ENCODE results near the gene DBH.

Gene DBH

GRCh38 chr9:133703591-133704399 is 67.6 kb downstream of the DBH start:
- peak in 2 of 5 donors; percentile 3 to 10 for DNase-seq

DNA sequence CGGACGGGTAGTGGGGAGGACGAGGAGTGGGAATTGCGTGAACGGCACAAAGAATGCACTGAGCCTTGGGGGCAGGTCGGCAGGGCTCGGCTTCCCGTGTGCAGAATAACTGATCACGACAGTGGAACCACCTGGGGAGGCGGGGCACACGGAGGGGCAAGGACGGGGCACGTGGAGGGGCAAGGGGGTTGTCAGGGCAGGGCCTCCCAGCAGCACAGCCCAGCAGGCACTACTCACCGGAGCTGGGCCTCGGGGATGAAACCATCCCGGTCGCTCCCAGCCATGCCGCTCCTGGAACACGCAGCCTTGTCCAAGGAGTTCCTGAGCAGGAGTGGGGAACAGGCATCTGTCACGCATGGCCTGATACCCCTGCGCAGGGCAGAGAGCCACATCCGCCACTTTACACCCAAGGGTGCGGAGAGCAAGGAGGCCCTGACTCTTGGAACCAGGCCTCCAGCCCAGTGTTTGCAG is 68.6 kb downstream of the DBH start:
- peak in 2 of 5 donors; percentile 1 to 10 for DNase-seq

DNA sequence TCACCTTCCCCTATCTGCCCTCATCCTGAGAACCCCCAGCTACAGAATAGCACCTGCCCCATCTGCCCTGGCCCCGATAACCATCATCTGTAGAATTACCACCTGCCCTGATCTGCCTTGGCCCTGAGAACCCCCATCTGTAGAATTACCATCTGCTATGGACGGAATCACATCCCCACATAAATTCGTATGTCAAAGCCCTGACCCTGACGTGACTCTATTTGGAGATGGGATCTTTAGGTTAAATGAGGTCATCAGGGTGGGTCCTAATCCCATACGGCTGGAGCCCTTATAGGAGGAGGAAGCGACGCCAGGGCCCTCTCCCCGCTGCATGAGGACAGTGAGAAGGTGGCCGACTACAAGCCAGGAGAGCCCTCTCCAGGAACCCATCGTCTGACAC is 69.4 kb downstream of the DBH start:
- DNase-seq = no peak

DNA sequence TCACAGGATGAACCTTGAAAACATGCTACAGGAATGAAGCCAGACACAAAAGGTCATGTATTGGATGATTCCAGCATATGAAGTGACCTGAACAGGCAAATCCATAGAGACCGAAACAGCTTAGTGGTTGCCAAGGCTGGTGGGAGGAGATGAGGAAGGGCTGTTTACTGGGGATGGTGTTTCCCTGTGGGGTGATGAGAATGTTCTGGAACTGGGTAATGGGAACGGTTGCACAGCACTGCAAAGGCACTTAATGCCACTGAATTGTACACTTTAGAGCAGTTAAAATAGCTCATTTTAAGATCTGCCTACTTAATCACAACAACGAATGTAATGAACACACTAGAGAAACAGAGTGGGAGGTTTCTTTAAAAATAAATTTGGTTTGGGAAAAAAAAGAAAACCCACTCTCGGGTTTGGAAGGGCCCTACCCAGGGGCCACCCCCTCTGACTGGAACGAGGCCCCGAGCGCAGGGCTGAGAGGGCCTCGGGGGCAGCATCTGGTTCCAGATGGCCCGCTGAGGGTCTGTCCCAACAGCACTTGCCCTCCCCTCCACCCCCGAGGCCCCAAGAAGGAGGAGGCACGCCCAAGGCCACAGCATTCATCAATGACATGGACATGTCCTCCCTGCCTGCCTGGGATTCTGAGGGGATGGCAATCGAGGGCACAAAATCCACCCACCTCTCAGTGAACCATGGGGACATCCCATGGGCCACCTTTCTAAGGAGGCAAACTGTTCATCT is 70.3 kb downstream of the DBH start:
- peak in 1 of 5 donors; percentile 9 for DNase-seq

GRCh38 chr9:133707065-133707762 is 71.1 kb downstream of the DBH start:
- DNase-seq = no peak

DNA sequence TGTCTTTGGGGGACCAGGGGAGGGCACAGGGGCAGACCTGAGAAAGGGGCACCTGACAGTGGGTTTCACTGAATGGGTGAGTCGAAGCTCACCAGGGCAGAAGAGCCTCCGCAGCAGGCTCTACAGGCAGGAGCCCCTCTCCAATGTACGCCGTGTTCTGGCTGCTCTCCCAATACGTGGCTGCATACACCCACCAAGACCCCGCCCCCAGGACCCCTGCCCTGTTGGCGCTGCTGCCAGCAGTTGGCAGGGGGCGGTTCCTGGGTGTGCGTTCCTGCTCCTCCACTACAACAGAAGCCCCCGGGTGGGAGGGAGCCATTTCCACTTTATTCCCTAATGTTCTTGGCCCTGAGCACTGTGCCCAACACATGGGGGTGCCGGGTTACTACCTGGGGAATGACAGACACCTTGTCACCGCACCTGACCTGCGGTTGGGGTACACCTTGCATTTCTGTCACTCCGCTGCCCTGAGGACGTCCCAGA is 71.6 kb downstream of the DBH start:
- no peak for DNase-seq

GRCh38 chr9:133708246-133709014 is 72.3 kb downstream of the DBH start:
- DNase-seq = peak in 2 of 5 donors; percentile 4 to 9

All from T-helper 1 cell (primary cell).